HTR-8/SVneo (cell line): ENCODE results near the gene TBCD.
A peak's percentile ranks its signal among the peaks of the same experiment; 100 is the strongest.

Source experiments
- DNase-seq: peaks from one replicate; pipeline ENCODE4 v3.0.0; 2011; ENCODE audit warnings: low spot score, mixed read lengths; ENCODE audit not compliant: insufficient read length
- FAIRE-seq: peaks from 2 replicates; lab custom pipeline; 2011; peaks lifted over from hg19 to GRCh38; lab: Jason Lieb, UNC

TBCD gene

DNA sequence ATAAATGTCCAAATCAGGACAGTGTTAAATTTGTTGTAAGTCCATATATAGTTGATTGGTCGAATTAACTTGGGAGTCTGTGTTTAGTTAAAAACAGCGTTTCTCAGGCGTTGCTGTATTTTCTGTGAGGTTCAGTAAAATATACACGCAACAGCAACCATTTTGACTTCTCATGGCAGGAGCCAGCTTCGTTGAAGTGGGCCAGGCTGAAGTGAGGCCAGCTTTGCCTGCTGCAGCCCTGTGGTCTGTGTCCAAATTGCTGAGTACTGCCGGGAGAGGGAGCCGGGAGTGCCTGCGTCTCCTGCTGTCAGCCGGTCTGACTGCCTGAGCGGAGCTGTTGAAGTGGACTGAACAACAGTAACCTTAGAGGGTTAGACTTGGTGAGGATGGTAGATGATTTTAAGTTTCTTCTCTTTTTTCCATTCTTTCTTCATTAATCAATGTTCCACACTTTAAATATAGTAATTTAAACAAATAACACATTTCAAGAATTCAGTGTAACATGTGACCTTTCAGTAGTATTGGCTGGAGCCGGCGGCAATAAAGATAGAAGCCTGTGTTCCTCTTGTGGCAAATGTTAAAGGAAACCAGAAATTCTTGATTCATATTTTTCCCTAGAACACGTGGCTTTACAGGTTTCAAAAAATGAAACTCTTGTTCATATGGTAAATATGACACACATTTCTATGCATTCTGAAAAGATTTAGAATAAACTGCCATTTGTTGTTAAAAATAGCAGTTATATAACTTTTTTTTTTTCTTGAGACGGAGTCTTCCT lies 124.9 kb downstream of the TBCD start:
- DNase-seq (peak; percentile 28), FAIRE-seq (no peak)

DNA sequence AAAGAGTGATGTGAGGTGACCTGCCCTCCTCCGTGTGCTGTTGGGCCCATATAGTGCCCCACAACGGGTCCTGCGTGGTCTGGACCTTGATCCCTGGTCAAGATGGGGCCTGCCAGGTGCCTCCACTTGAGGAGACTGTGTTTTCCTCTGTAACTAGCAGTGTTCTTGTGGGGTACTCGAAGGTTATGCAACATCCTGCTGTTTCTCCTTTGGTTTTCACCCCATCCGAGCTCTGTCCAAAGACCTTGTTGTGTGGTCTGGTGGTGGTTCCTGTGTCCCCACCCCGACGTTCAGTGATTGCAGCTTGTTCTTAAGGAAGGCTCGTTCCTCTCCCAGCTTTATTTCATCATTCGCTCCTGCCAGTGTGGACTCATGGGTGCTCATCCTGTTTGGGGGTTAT lies 126.7 kb downstream of the TBCD start:
- FAIRE-seq: no peak
- no peak for DNase-seq

DNA sequence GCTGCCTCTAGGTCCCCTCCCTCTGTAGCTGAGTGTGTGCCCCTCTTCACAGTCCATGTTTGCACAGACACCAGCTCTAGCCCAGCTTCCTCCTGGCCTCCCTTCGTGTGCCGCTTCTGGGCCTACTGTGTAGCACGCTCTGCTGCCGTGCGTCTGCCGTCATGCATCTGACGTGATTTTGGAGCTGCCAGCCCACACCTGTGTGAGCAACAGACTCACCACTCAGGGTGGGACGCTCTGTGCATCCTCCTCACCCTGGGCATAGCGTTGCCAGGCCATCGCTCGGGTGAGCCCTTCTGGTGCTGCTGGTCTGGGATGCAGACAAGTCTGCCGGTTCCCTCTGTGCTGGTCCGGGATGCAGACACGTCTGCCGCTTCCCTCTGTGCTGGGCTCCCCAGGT lies 127.4 kb downstream of the TBCD start:
- DNase-seq (no peak), FAIRE-seq (no peak)

DNA sequence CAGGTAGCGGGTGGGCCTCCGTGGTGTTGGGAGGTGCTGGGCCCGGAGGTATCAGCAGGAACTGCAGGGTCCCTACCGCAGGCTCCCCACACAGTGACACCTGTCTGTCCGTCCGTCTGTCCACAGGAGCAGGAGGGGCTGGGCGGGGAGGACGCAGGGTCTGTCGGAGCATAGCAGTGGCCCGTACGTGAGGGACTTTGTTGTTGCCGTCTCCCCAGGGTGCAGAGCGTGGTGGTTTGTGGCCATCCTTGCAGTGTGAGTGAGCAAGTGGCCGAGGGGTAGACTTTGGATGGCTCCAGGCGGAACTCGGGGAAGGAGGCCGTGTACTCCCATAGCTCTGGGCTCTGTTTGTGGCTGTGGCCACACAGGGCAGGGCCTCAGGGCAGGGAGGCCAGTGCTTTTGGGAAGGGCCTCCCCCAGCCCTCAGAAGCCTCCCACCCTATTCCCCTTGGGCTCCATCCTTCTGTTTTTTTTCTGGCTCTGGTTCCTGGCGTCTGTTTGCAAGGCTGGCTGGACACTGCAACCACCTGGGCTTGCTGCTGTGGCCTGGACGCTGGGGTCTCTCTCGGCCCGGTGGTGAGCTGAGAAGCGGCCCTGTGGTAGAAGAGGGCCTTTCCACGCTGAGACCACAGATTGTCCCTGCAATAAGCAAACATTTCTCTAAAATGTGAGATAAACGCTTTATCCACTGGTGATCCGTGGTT lies 128.9 kb downstream of the TBCD start:
- no peak for FAIRE-seq
- no peak for DNase-seq

DNA sequence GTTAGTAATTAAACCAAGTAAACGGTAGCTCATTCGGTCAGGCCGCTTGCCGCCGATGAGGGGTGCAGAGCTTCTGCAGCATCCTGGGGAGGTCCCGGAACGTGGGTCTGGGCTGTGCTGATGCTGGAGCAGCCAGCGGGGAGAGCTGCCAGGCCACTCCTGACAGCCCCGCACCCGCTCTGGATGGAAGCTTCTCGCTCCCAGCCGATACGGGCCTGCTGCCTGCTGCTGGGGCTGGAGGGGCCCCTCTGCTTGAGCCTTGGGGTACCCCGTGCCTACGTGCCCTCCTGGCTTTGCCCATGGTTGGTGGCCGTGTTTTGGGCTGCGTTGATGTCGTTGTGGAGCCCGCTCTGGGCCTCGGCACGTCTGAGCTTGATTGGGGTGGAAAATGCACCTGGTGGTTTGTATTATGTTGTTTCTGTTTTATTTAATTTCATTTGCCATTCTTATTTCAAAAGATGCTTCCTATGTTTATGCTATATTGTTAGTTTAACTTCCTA lies 129.5 kb downstream of the TBCD start:
- FAIRE-seq (no peak), DNase-seq (no peak)

DNA sequence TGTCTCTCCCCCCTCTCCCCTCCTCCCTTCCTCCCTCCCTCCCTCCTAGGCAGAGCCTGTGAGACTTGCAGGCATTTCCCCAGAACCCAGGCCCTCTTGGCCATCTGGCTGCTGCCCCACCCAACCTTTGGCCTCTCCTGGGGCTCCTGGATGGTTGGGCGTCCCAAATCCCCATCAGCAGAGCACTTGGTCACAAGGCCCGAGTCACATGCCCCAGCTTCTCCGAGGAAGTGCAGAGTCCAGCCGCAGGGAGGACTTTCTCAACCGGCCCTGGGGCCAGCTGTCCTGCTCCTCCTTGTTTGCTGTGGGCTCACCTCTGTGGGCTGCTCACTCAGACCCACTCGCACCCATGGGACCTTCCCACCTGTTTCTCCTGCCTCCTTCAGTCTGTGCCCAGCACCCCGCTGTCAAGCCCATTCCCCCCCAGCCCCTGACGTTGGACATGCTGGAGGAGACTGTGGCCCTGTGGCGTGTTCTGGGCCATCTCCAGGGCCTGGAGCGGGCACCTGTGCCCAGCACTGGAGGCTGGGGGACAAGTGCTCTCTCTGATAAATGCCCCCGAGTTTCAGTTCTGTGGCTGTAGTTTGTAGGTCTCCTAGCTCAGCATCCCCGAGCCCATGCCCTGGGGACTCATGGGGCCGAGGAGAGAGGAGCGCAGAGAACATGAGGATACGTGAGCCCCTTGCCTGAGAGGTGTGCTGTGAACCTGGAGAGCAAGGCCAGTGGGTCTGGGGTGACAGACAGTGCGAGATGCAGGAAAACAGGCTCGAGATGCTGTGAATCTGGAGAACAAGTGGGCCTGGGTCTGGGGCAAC lies 130.2 kb downstream of the TBCD start:
- DNase-seq: no peak

DNA sequence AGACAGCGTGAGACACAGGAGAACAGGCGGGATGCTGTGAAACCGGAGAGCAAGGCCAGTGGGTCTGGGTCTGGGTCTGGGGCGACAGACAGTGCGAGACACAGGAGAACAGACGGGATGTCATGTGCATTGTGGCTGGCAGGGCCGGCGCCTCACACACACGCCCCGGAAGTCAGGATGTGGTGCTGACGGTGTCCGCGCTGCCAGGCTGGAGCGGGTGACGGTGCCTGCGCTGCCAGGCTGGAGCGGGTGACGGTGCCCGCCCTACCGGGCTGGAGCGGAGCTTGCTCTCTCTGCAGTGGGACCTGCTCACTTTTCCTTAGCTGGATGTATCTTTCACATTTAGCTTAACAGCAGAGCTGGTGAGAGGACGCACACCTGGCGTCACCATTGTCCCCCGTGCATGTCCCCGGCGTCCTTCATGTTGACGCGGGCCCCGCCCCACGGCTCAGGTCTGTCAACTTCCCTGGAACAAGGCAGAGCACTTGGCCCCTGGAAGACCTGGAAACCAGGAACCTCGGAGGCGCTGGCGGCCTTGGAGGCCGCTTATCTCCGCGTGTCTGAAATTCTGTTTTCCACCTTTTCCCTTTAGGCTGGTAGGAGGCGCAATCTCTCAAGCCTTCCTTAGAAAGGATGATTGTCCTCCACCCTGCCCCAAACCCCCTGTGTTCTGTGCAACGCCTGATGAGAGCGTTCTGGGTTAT lies 131.0 kb downstream of the TBCD start:
- no peak for FAIRE-seq
- DNase-seq: no peak

More for the DNA sequence above, 130.2 kb downstream of the TBCD start:
- no peak for FAIRE-seq

DNA sequence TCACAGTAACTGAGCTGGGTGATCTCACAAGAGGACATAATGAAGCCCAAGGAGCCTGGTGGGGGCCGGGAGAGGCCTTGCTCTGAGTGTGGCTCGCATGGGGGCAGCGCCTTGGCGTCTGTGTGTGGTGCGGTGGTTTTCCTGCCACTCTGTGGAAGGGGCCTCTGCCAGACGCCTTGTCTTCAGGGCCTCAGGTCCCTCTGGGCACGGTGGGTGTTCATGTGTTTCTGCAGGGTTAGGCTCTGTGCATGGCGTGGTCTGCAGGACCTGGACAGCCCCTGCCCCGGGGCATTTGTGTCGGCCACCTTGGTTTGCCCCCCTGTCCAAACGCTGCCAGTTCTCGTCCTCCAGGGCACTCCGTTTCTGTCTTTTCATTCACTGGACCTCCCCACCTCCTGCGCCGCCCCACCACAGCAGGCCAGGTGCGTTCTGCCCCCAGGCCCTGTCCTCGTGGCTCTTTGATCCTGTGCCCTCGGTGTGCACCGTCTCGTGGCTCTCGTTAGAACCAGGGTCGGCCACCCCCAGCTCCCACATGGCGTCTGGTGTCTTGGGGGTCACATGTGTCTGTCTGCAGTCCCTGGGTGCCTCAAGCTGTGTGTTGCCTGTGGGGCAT lies 131.7 kb downstream of the TBCD start:
- DNase-seq: no peak
- no peak for FAIRE-seq

DNA sequence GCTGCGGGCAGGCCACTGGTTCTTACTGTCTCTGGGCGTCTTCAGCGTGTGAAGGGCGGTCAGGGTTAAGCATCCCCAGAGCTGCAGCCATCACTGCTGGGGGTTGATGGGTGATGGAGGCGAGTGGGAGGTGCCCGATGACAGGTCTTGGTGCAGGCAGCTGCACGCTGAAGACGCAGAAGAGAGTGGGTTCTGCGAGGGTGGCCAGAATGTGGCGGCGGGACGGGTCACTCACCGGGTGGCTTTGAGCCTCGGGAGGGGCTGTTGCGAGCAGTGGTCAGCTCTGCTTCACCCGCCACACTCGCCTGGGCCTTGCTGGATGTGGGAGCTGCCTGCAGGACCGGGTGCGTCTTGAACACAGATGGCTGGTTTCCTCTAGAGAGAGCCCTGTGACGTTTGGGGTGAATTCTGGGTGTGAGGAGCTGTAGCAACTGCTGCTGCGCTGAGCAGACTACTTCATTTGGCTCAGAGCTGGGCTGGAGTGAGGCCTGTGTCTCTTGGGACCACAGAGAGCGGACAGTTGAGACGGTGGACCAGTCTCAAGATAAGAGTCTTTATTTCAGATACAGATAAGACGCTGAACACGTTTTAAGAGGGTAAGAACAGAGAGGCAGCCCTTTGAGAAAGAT lies 132.6 kb downstream of the TBCD start:
- DNase-seq (no peak), FAIRE-seq (no peak)

DNA sequence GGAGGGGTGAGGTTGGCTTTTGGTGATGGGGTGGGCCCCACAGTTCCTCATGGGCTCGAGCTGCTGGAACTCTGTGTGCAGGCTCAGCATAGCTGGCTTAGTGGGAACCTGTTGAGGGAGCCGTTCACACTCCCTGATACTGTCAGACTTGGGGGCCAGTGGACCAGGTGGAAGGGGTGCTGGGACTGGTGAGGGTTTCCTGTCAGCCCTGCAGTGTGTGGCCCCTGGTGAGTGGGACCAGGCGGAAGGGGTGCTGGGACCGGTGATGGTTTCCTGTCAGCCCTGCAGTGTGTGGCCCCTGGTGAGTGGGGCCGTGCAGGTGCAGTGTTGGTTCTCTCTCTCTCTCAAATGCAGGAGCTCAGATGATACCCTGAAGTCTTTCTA lies 133.1 kb downstream of the TBCD start:
- DNase-seq: no peak
- no peak for FAIRE-seq

DNA sequence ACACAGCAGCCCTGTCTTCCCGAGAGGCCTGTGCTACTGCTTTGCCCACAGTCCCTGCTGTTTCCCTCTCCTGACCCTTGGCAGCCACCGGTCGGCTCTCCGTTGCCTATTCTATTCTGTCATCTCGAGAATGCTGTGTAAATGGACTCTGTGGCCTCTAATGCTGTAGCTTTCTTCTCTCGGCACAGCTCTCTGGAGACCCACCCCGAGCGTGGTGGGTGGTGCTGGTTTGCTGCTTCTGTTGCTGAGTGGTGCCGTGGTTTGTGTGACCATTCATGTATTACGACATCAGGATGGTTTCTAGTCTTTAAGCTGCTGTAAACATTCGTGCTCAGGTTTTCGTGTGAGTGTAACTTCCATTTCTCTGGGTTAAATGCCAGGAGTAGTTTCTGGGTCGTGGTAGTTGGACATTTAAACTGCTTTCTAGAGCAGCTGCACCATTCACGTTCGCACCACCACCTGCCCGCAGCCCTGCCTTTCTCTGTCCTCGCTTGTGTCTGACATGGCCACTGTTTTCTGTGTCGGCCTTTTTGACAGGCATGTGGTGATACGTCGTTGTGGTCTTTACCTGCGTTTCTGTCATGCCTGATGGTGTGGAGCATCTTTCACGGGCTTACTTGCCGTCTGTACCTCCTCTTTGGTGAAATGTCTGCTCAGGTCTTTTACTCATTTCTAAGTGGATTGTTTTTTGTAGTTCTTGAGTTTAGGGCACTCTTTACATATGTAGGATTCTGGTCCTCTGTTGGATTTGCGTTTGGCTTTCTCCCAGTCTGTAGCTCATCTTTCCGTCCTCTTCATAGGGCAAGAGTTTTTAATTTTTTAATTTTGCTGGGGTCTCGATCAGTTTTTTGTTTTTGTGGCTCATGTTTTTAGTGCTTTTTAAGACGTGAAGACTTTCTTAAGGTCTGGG lies 135.6 kb downstream of the TBCD start:
- FAIRE-seq (no peak), DNase-seq (no peak)

DNA sequence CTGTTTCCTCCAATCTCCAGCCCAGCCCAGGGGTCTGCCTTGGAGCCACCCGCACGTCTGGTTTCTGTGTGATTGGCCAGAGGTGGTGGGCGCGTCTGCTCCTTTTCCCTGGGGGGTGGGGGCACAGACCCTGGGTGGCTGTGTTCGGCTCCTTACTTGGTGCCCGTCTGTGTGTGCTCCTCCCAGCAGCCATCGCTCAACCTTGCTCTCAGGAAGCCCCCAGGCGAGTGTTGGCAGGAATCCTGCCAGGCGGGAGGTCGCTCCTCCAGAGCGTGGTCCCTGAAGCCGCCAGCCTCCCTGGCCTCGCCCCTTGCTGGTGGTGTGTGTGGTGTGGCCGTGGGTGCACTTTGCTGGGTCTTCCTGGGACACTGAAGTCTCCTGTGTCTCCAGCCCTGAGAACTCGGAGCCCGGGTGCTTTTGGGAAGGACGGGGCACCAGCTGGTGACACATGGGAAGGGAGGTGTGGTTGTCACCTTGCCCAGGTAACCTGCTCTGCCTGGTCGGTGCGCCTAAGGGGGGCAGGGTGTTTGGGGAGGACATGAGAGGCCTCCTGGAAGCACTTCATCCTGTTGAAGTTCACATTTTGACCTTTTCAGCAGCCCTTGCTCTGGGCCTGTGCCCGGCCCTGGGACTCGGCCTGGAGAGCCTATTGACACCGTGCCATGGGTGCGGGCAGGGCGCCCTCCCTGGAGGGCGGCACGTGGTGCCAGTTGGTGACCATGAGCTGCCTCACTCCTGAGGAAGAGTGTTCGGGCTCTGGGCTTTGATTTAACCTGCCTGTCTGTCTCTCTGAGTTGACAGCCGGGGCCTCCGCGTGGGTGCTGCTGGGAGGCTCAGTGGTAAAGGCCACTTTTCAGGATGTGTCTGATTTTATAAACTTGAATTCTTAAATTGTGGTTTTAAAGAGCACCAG lies 137.0 kb downstream of the TBCD start:
- DNase-seq (no peak), FAIRE-seq (no peak)

DNA sequence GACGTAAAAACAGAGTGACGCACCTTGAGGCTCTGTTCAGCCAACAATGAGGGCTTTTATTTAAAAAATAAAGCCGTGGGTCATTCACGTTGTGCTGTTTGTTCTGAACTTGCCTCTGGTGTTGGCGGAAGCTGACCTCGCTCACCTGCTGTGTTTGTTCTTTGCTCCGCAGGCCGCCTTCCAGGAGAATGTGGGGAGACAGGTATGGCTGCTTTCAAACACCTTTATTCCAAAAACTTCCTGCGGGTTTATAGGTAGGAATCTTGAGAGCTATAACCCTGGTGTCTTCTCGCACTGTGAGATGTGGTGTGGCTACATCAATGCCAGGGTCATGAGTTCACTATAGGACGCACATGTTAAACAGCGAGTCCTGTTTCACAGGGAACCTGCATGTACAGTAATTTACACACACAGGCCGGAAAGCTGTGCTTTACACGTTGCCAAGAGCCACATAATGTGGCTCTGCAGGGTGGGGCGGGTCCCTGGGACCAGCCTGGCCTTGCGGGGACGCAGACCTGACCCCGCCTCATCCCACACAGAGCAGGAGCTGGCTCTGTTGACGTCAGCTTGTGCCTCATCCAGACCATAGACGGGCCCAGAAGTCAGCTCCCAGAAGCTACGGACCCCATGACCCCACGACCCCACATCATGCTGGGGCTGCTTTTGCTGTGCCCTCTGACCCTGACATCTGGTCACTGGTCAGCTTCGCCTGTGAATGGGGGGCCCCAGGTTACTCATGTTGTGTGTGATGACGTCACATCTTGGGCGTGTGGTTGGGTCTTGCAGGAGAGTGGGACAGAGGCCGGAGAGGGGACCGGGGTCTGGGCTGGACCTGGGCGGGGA lies 137.9 kb downstream of the TBCD start:
- FAIRE-seq (no peak), DNase-seq (no peak)

DNA sequence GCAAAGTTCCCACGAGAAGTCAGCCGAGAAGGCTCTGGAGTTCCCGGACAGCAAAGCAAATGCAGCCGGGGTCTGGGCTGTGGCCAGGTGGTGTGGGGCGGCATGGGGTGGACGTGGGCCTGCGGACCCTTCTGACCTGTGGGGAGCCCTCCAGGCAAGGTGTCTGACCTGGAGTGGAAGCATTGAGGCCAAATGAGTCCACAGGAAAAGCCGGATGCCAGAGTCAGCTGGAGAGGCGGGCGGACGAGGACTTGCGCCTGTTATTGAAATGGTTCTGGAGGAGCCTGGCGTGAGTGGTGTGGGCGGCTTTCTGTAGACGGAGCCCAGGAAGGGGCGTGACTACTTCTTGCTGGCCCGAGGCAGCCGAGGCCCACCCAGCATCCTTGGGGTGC lies 138.5 kb downstream of the TBCD start:
- FAIRE-seq (no peak), DNase-seq (no peak)

DNA sequence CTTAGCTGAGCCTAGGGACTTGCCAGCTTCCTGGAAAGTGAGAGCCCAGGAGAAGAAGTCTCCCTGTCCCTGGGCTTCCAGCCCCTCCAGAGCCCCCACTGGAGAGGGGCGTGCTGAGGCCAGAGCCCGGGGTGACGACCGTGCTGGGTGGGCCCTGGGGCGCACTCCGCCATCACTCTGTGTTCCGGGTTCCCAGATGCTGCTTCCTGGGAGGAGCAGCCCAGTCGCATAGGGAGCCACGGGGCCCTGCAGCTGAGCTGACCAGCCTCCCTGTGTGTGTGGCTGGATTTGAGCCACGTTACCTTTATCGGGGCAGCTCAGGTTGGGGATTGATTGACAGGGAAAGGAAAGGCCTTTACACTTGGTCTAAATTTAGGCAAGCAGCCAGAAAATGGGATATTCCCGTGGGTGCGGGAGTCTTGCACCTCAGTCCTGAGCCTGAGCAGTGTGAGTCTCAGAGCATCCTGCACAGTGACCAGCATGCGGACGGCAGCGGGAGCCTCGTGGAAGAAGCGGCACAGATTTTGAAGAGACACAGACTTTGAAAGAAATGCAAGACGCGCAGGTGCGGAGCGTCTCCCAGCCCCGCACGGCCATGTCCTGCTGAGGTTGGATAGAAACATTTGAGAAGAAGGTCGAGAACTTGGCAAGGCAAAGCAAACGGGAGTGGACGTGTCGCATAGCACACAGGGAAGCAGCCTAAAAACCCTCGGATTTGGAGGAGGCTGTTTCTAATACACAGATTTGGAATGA lies 139.2 kb downstream of the TBCD start:
- DNase-seq: no peak
- no peak for FAIRE-seq

DNA sequence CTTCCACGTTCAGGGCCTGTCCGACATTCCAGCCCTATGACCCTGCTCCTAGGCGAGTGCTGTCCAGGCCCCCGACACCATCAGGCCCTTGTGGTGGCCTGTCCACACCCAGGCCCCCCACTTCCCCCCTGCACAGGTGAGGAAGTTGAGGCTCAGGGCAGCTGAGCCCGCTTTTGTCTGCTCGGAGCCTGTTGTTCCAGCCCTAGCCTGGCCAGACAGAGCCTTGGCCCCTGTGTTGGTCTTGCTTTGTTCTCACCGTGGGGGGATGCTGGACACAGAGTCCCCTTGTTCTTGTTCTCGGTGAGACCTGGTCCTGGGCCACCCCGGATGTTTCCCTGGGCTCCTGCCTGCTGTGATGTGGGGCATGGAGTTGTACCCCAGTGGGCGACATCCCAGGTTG lies 140.0 kb downstream of the TBCD start:
- FAIRE-seq: no peak

More for the DNA sequence above, 140.0 kb downstream of the TBCD start:
- DNase-seq: no peak
